GM12878 (cell line): ENCODE results near the gene PMIS2. TPM values are rescaled to one million over a fixed set of nuclear protein-coding genes. Genes with fewer than 3 reads are reported as not detected.

Experiments
- ATAC-seq: fragments of 200-7000 bp; cut with Tn5 transposase; 3 replicates; pipeline ENCODE4 v1.9.1; 2020; ENCODE audit warnings: mild to moderate bottlenecking, moderate library complexity
- BruUV-seq: library from RNA; stranded (reverse); fragments of 400-500 nt; replicated peaks from 2 replicates; lab custom pipeline; 2021; lab: Mats Ljungman, UMichigan
- CTCF ChIA-PET: fragments of 300-600 bp; sonication (Branson Sonifier 250); formaldehyde crosslinking; extraction: SDS; loops from one replicate; lab custom pipeline; 2021; ENCODE audit warnings: inconsistent platforms; lab: Yijun Ruan, JAX
- POLR2A ChIA-PET: fragments of 350-600 bp; formaldehyde crosslinking; extraction: SDS; loops from one replicate; lab custom pipeline; 2021; ENCODE audit warnings: inconsistent platforms; lab: Charles Lee
- RAD21 ChIA-PET: fragments of 300-600 bp; sonication (Branson Sonifier 250); formaldehyde crosslinking; loops from one replicate; lab custom pipeline; 2023; ENCODE audit warnings: antibody characterized with exemption; ENCODE audit not compliant: unreplicated experiment; lab: Charles Lee
- SMC1A ChIA-PET: fragments of 300-600 bp; sonication (Branson Sonifier 250); formaldehyde crosslinking; loops from one replicate; lab custom pipeline; 2023; ENCODE audit not compliant: unreplicated experiment, uncharacterized antibody; lab: Charles Lee
- DNase-seq: peaks from one replicate; pipeline ENCODE4 v3.0.0-alpha.2; 2011; ENCODE audit warnings: low read depth, low spot score
- FAIRE-seq: peaks from 3 replicates; lab custom pipeline; 2011; peaks lifted over from hg19 to GRCh38; lab: Jason Lieb, UNC
- H2AFZ ChIP-seq: 2 replicates; pipeline ENCODE4 v1.6.0; 2011; ENCODE audit warnings: low read depth, low read length, control low read depth; ENCODE audit not compliant: control insufficient read depth
- H3K27ac ChIP-seq: 2 replicates; pipeline ENCODE4 v1.5.1; 2011; ENCODE audit warnings: control low read depth; ENCODE audit not compliant: control insufficient read depth, insufficient read depth
- H3K27me3 ChIP-seq, 2 experiments: replicated peaks in 1 of 2; 2 replicates each; pipeline versions ENCODE4 v1.6.0 to v1.6.1; 2011; ENCODE audit warnings: low read length in 1 of 2; ENCODE audit not compliant: control insufficient read depth in 2 of 2, insufficient read depth in 2 of 2
- H3K36me3 ChIP-seq, 2 experiments: 2 replicates each; pipeline ENCODE4 v1.5.1; 2011; ENCODE audit warnings: low read length in 1 of 2; ENCODE audit not compliant: control insufficient read depth in 2 of 2, insufficient read depth in 2 of 2
- H3K4me1 ChIP-seq: 2 replicates; pipeline ENCODE4 v1.6.1; 2011; ENCODE audit warnings: mild to moderate bottlenecking, low read length, moderate library complexity, mixed read lengths; ENCODE audit not compliant: control insufficient read depth, insufficient read depth
- H3K4me2 ChIP-seq: 2 replicates; pipeline ENCODE4 v1.6.0; 2011; ENCODE audit warnings: control low read depth; ENCODE audit not compliant: control insufficient read depth, insufficient read depth
- H3K4me3 ChIP-seq: fragments of 200-600 bp; sonication (generic); 2 replicates; pipeline ENCODE4 v1.5.1; 2016
- H3K79me2 ChIP-seq: 2 replicates; pipeline ENCODE4 v1.6.0; 2011; ENCODE audit warnings: low read length; ENCODE audit not compliant: control insufficient read depth, insufficient read depth
- H3K9ac ChIP-seq: 2 replicates; pipeline ENCODE4 v1.8.0; 2011; ENCODE audit warnings: low read length, control low read depth, mixed read lengths; ENCODE audit not compliant: control insufficient read depth, insufficient read depth
- H3K9me3 ChIP-seq: replicated peaks from 3 replicates; pipeline ENCODE4 v1.5.1; 2011; ENCODE audit warnings: mild to moderate bottlenecking, low read length; ENCODE audit not compliant: control insufficient read depth, insufficient read depth
- H4K20me1 ChIP-seq: 2 replicates; pipeline ENCODE4 v1.6.0; 2011; ENCODE audit not compliant: control insufficient read depth, insufficient read depth
- ATF2 ChIP-seq: IDR thresholded peaks from 2 replicates; pipeline ENCODE4 v1.6.1; 2012; ENCODE audit warnings: low read length, inconsistent platforms
- ATF3 ChIP-seq: IDR thresholded peaks from 2 replicates; pipeline ENCODE4 v1.6.1; 2011; ENCODE audit warnings: low read depth, mild to moderate bottlenecking, low read length, moderate library complexity, borderline replicate concordance; ENCODE audit errors: extremely low read depth
- BCLAF1 ChIP-seq: fragments of 450-650 bp; IDR thresholded peaks from 2 replicates; pipeline ENCODE4 v1.6.1; 2017; ENCODE audit warnings: antibody characterized with exemption, mild to moderate bottlenecking, moderate library complexity
- MYB ChIP-seq: fragments of 150-350 bp; IDR thresholded peaks from 2 replicates; pipeline ENCODE4 v1.6.1; 2014; ENCODE audit warnings: mild to moderate bottlenecking, low read depth, low read length, borderline replicate concordance
- PML ChIP-seq: IDR thresholded peaks from 2 replicates; pipeline ENCODE4 v1.6.1; 2012; ENCODE audit warnings: low read length, inconsistent platforms
- SMC3 ChIP-seq: IDR thresholded peaks from 2 replicates; pipeline ENCODE4 v1.6.1; 2011; ENCODE audit warnings: low read length, improper control_type of control experiment, borderline replicate concordance
- SRF ChIP-seq, 2 experiments: IDR thresholded peaks; 2 replicates each; pipeline ENCODE4 v1.6.1; 2011; ENCODE audit warnings: low read depth in 2 of 2, low read length in 2 of 2, mild to moderate bottlenecking in 1 of 2, moderate library complexity in 1 of 2
- TCF12 ChIP-seq: IDR thresholded peaks from 2 replicates; pipeline ENCODE4 v1.6.1; 2011; ENCODE audit warnings: low read depth, mild to moderate bottlenecking, low read length
- ZNF24 ChIP-seq: fragments of 450-650 bp; IDR thresholded peaks from 2 replicates; pipeline ENCODE4 v1.6.1; 2017; ENCODE audit warnings: antibody characterized with exemption, mild to moderate bottlenecking
- WGBS: methylation state at CpG from one replicate; pipeline ENCODE4 v1.1.6; 2016; ENCODE audit warnings: low lambda C conversion rate; ENCODE audit not compliant: insufficient replicate concordance, insufficient coverage; ENCODE audit errors: missing lambda C conversion rate; 5-methylcytosine and 5-hydroxymethylcytosine counted together
- in situ Hi-C: fragments of 300-500 bp; cut with MboI; formaldehyde crosslinking; loops from 9 replicates; pipeline ENCODE4 v1.14.3; 2018; ENCODE audit warnings: mixed read lengths
- intact Hi-C: fragments of 100-400 bp; cut with micrococcal nuclease; formaldehyde crosslinking; loops from one replicate; pipeline ENCODE4 v1.14.2; 2022; ENCODE audit not compliant: unreplicated experiment
- polyA plus RNA-seq, 11 experiments: library from polyadenylated mRNA; depleted of rRNA in 4 of 11; unstranded in 6 of 11; stranded (reverse) in 5 of 11; fragments of >200 nt; fragmentation: Nextera tagmentation in 4 of 11; fragmentation: Illumina TruSeq in 1 of 11; extraction: Ambion mirVana in 4 of 11; extraction: Trizol in 1 of 11; gene quantifications; 1 replicate in 1 of 11; 2 replicates in 10 of 11; pipeline versions ENCODE4 v1.2.1 to v1.2.3, GENCODE V29; 2011 to 2016; ENCODE audit warnings: inconsistent platforms in 2 of 11, missing spikeins in 2 of 11, low read depth in 1 of 11
- total RNA-seq, 4 experiments: library from RNA; depleted of rRNA in 3 of 4; stranded (reverse); fragments of >200 nt in 3 of 4; fragmentation: Illumina TruSeq in 1 of 4; extraction: Trizol in 1 of 4; gene quantifications; 2 replicates each; pipeline versions ENCODE4 v1.2.1 to v1.2.3, GENCODE V29; 2013 to 2021

PMIS2 gene
- total and polyA plus RNA-seq, 10 of the 15 experiments (the other 5 are each of a cell fraction or from before 2014, with no cell fraction given), result not detected

GRCh38 chr19:35595928-35596327 lies 10.0 kb downstream of the PMIS2 start:
- H3K9ac ChIP-seq, result no peak overlapping the region
- no TSS peak for BruUV-seq
- no peak overlapping the region for H3K4me3 ChIP-seq
- no peaks in the 10 kb centered on the region for H3K79me2 ChIP-seq
- in situ Hi-C loops, result no loop called here
- ChIA-PET SMC1A (interaction anchor here (1.6 kb wide), 1 partner anchor 99 kb away, joined by 3 read pairs; no protein-coding TSS in a partner anchor), RAD21 (interaction anchor here (0.9 to 3.4 kb wide), 4 partner anchors 11 to 239 kb away, joined by 3 to 11 read pairs (median 5); no protein-coding TSS in a partner anchor), CTCF (interaction anchor here (0.9 to 3.2 kb wide), 5 partner anchors 15 to 88 kb away, joined by 3 to 16 read pairs (median 5); no protein-coding TSS in a partner anchor), POLR2A (interaction anchor here (0.7 to 3.0 kb wide), 4 partner anchors 16 to 518 kb away, joined by 3 to 15 read pairs (median 4); partner anchors contain the start of genes COX6B1 and HAUS5)
- peak overlapping the region; percentile 88; the same call in 1 of the 2 replicates for H2AFZ ChIP-seq
- FAIRE-seq (no peak), ATAC-seq (no peak), DNase-seq (no peak)
- H3K9me3 ChIP-seq, result no peaks in the 10 kb centered on the region
- H3K36me3 ChIP-seq, result no peaks in the 10 kb centered on the region
- no peak overlapping the region for H3K4me2 ChIP-seq
- H3K4me1 ChIP-seq, result no peaks in the 10 kb centered on the region; the same call in none of the 2 replicates
- no peaks in the 10 kb centered on the region for H4K20me1 ChIP-seq
- no peaks in the 10 kb centered on the region; a peak in 1 of 4 replicates for H3K27me3 ChIP-seq
- no peak overlapping the region for H3K27ac ChIP-seq
- no peak for TF ChIP-seq ATF3
- intact Hi-C loops, result loop anchor here (5.0 kb wide), 1 partner anchor 249 kb away; the partner anchor contains the start of gene FFAR1
- WGBS, result 100% methylated on average over 1 of the region's 1 CpG

- WGBS, result 0% methylated on average over 4 of the region's 4 CpGs
- in situ Hi-C loops, result no loop called here
- ChIA-PET CTCF (interaction anchor here (0.6 to 3.2 kb wide), 6 partner anchors 14 to 89 kb away, joined by 3 to 16 read pairs (median 4); partner anchors contain the start of gene HAUS5), SMC1A (interaction anchor here (1.0 to 2.8 kb wide), 3 partner anchors 11 to 98 kb away, joined by 3 to 14 read pairs (median 3); no protein-coding TSS in a partner anchor), POLR2A (interaction anchor here (0.7 to 3.0 kb wide), 9 partner anchors 12 to 327 kb away, joined by 3 to 16 read pairs (median 5); partner anchors contain the start of genes COX6B1 and HAUS5), RAD21 (interaction anchor here (0.9 to 3.4 kb wide), 5 partner anchors 10 to 239 kb away, joined by 3 to 11 read pairs (median 6); partner anchors contain the start of gene COX6B1)
- Histone ChIP-seq H3K9me3 (no peaks in the 10 kb centered on the region), H3K27me3 (no peaks in the 10 kb centered on the region; a peak in 1 of 4 replicates), H3K27ac (0 out of 2 replicates have a peak overlapping the region, but pooled peaks have one; percentile 13), H3K79me2 (no peaks in the 10 kb centered on the region), H3K36me3 (no peaks in the 10 kb centered on the region), H3K4me2 (0 out of 2 replicates have a peak overlapping the region, but pooled peaks have one; percentile 34), H3K4me3 (no peak overlapping the region), H3K4me1 (no peaks in the 10 kb centered on the region; the same call in none of the 2 replicates), H2AFZ (peak overlapping the region; percentile 88), H4K20me1 (no peaks in the 10 kb centered on the region), H3K9ac (no peak overlapping the region)
- intact Hi-C loops, result loop anchor here (5.0 kb wide), 1 partner anchor 249 kb away; the partner anchor contains the start of gene FFAR1
- ATAC-seq (peak; percentile 99), FAIRE-seq (peak; percentile 77), DNase-seq (peak; percentile 51)
- BruUV-seq, result no TSS peak
- TF ChIP-seq SRF (IDR thresholded peaks at IDR 0.05; ENCODE audit: low read depth in 2 of 2, low read length in 2 of 2) (no peak), TCF12 (no peak), MYB (no peak), SMC3 (no peak), PML (no peak), ZNF24 (no peak), ATF2 (no peak), BCLAF1 (no peak)
Measured at GRCh38 chr19:35596366-35596999, 10.5 kb downstream of the PMIS2 start.
